Dermis microvascular lymphatic vessel endothelial cell (primary cell): ENCODE results near the gene KRTAP4-9. TPM values are rescaled to one million over a fixed set of nuclear protein-coding genes. Genes with fewer than 3 reads are reported as not detected.
A peak's percentile ranks its signal among the peaks of the same experiment; 100 is the strongest.
"Not testable (repeated sequence)": the region's sequence is repeated elsewhere in the genome, so short reads cannot be mapped to it uniquely, and the experiment has no call there.

Experiments
- DNase-seq, 2 donors: peaks; one replicate each; pipeline versions ENCODE4 v3.0.0 to v3.0.0-alpha.2; 2010; ENCODE audit warnings: low read depth in 2 of 2
- total RNA-seq: library from RNA; depleted of rRNA; stranded (reverse); fragments of >200 nt; gene quantifications from 2 replicates; pipeline ENCODE4 v1.2.1, GENCODE V29; 2014

Gene KRTAP4-9
- total RNA-seq, 1 donor from 2014 or later: not detected

DNA sequence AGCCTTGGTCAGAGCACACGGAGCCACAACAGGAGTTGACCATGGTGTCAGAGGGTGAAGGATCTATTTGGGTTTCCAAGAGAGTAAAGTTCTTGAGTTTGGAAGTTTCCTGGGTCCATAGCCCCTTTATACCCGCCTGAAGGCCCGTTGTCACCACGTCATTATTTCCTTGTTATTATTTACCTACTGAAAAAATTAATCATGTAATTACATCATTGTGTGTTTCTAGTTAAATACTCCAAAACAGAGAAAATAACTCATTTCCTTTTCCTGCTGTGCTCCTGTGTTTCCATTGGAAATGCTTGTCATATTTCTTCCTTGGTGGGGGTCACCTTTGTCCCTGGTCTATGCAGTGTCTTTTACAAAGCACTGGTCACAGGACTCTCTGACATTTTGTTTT is 7.1 kb upstream of the KRTAP4-9 start, which contains the start of gene KRTAP4-8:
Gene KRTAP4-8, minus strand, starts transcription at position 101 of the 400 bp plus-strand sequence. Its CDS starts 58 bp downstream, at position 43.
- no peak for DNase-seq

DNA sequence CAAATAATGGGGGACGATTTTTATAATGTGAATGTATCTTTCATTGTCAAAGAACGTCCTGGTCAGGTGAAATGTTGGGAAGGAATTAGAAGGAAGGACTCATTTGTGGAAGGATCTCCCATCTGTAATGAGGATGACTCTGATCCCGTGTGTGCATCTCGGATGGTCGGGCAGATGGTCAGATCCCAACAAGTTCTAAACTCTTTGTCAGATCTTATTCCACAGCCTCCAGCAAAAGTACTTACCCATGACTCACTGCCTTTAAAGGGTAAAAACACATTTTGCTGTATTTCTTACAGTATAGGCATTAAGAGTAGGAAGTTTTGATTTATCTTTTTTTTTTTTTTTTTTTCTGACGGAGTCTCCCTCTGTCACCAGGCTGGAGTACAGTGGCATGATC is 6.7 kb upstream of the KRTAP4-9 start:
- no peak for DNase-seq

DNA sequence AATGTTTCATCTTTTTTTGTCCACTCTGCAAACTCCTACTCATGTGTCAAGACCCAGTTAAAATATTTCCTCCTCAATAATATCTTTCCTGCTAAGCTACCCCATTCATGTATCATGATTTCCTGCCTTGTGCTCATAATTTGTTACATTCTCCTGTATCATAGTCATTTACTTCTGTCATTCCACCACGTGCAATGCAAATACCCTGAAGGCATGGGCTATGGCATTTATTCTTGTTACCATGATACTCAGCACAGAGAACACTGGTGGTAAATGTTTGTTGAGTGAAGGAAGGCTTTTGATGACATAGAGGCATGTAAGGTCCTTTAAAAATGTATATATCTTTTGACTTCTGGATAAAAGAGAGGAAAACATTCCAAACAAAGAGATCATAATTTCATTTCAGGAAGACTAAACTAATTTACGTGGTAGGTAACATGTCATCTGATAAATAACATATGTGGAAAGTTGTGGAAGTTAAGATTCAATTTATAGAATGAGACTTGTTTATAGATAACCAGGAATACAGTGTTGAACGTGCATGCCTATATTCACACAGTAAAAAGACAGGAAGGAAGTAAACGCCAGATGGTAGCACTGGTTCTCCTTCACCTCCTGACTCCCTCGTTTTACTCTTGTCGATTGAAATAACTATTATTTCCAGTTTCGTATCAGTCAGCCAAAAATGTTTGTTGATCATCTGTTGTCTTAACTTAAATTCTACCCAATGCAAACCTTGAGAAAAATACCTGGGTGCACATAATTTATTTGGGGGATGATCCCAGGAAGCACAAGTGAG is 5.3 kb upstream of the KRTAP4-9 start:
- DNase-seq: peak in 1 of 2 donors; percentile 64

DNA sequence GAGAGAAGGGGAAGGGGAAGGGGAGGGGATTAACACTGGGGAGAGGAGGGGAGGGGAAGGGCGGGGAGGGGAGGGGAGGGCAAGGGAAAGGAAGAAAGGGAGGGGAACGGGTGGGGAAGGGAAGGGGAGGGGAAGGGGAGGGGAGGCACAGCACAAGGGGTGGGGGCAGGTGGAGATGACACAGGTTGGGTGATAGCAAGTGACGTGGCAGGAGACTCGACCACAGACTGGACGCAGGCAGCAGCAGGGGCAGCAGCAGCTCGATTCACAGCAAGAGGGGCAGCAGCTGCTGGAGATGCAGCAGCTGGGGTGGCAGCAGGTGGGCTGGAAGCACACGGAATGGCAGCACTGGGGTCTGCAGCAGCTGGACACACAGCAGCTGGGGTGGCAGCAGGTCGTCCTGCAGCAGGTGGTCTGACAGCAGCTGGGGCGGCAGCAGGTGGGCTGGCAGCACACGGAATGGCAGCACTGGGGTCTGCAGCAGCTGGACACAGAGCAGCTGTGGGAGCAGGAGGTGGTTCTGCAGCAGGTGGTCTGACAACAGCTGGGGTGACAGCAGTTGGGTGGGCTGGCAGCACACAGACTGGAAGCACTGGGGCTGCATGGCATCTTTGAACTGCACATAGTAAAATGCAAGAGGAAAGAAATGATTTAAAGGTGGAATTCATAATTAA is 3.5 kb upstream of the KRTAP4-9 start, which contains the start of gene KRTAP4-16:
Gene KRTAP4-16, minus strand, starts transcription at position 624 of the 674 bp plus-strand sequence. Its CDS starts 0 bp downstream, at position 624.
- DNase-seq: no peak

DNA sequence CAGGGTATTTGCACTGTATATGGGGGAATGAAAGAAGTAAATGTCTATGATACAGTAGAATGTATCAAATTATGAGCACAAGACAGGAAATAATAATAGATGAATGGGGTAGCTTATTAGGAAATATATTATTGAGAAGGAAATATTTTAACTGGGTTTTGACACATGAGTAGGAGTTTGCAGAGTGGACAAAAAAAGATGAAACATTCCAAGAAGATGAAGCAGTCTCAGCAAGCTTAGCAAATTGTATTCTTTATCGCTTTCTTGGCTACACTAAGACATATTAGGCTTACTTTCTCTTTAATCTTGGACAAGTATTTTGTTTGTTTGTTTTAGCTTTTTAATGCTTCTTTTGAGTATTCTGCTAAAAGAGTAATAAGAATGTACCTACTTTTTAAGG is 1.3 kb upstream of the KRTAP4-9 start:
- DNase-seq: no peak

DNA sequence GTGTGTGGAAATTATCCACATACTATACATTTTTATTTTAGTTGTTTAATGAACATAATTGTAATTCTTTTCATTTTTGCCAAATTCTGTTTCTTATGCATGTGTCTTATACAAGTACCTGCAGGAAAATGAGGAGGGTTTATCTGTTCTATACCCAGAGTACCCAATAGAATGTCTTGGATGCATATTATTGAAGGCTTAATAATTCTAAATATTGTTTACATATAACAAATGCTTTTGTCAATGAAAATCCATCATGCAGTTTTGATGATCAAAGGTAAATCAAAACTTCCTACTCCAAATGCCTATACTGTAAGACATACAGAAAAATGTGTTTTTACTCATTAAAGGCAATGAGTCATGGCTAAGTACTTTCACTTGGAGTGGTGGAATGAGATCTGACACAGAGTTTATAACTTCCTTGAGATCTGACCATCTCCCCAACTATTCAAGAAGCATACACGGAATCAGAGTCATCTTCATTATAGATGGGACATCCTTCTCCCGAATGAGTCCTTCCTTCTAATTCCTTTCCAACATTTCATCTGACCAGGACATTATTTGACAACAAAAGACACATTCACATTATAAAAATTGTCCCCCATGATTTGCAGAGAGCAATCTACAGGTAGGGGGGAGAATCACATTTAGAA is 677 bp upstream of the KRTAP4-9 start:
- DNase-seq: not testable (repeated sequence)

DNA sequence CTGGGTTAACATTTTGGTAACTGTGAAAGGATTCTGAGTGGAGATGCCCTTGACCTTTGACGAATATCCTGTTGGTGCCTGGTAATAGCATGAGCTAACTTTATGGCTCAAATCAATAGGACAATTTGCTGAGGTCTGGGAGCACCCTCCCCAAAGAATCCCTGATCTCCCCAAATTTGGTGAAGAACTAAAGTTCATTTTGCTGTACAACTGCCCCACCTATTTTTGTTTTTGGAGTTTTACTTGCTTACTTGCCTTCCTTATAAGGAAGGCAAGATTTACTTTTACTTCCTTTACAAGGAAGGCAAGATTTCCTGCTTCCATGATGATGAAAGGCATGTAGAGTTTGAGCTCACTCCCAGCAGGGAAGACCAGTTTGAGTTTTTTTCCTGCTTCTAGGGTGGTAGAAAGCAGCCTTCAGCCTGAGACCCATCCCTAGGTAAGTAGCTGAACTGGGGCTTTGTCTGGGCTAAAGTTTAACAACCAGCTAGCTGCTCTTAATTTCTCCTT is 2.8 kb downstream of the KRTAP4-9 start:
- DNase-seq: no peak

DNA sequence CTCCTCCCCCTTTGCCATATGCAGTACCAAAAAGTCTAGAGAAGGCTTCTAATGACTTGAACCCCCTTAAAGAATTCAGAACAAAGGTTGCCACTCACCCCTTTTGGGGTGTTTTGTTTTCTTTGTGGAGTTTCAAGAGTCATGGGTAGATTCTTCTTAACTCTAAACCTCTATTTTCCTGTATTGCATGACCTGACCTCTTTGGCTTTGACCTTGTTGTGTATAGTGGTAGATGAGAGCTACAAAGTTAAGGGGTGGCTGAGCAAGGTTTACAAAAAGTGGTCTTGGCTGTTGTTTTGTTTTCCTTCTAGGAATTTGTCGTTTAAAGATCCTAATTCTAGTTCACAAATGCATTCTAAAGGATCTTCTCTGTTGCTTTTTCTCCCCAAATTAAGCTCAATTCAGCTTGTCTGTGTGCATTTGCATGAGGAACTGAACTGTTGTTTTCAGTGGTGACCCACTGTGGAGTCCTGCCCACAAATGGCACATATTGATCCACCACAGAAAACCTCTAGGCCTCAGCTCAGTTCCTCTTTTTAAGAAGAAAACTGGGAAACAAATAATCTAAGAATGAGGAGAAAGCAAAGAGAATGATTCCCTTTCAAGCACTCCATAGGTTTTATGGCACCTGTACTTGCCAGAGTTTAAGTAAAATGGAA is 3.7 kb downstream of the KRTAP4-9 start:
- DNase-seq: not testable (repeated sequence)

DNA sequence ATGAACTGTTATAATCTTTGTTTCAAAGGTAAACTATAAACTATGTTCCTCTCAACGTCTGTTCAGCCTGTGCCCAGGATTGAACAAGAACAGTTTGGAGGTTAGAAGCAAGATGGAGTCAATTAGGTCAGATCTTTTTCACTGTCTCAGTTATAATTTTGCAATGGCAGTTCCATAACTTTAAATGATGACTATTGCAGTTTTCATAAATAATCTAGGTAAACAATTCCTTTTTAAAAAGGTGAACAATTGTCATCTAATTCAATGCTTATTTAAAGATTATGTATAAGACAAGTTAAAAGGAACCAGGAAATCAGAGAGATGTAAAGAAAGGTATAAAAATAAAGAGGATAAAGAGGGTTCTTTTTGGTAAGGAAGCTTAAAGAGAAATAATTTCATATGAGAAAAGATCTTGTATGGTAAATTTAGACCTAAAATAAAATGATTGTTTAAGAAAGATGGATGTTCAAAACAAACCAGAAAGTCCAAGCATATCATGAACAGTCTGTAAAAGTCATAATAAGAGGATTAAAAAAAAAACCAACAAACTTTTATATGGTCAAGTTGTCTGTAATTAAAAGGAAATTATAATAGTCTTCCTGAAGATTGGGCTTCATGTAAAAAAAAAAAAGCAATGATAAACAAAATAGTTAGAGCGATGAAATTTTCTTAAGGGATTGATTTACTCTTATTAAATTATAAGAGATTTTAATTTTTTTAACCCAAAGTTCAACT is 6.1 kb downstream of the KRTAP4-9 start:
- DNase-seq: no peak

DNA sequence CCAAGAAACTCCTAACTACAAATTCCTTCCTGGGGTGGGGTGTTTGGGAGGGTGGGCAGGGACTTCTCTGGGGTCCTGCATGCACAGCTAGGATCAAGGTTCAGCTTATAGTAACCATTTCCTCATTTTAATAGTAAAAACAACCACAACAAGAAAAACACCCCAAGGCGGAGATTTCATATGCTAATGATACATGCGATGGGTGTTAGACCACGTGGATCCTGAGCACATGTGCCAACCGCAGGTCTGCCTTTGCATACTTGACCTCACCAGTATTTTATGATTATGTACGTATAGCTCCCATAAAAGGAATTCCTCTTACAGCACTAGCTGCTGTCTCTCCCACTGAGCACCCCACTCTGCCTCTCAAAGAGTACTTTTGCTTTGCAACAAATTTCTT is 11.1 kb downstream of the KRTAP4-9 start:
- no peak for DNase-seq

DNA sequence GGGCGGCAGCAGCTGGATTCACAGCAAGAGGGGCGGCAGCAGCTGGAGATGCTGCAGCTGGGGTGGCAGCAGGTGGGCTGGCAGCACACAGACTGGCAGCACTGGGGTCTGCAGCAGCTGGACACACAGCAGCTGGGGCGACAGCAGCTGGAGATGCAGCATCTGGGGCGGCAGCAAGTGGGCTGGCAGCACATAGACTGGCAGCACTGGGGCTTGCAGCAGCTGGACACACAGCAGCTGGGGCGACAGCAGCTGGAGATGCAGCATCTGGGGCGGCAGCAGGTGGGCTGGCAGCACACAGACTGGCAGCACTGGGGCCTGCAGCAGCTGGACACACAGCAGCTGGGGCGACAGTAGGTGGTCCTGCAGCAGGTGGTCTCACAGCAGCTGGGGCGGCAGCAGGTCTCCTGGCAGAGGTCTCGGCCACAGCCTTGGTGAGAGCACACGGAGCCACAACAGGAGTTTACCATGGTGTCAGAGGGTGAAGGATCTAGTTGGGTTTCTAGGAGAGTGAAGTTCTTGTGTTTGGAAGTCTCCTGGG is 12.7 kb downstream of the KRTAP4-9 start, which contains the start of gene KRTAP4-11:
Gene KRTAP4-11, minus strand, starts transcription at position 528 of the 541 bp plus-strand sequence. Its CDS starts 58 bp downstream, at position 470.
- DNase-seq: not testable (repeated sequence)

DNA sequence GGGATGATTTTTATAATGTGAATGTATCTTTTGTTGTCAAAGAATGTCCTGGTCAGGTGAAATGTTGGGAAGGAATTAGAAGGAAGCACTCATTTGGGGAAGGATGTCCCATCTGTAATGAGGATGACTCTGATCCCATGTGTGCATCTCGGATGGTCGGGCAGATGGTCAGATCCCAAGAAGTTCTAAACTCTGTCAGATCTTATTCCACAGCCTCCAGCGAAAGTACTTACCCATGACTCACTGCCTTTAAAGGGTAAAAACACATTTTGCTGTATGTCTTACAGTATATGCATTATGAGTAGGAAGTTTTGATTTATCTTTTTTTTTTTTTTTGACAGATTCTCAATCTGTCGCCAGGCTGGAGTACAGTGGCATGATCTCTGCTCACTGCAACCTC is 13.5 kb downstream of the KRTAP4-9 start:
- DNase-seq: no peak

DNA sequence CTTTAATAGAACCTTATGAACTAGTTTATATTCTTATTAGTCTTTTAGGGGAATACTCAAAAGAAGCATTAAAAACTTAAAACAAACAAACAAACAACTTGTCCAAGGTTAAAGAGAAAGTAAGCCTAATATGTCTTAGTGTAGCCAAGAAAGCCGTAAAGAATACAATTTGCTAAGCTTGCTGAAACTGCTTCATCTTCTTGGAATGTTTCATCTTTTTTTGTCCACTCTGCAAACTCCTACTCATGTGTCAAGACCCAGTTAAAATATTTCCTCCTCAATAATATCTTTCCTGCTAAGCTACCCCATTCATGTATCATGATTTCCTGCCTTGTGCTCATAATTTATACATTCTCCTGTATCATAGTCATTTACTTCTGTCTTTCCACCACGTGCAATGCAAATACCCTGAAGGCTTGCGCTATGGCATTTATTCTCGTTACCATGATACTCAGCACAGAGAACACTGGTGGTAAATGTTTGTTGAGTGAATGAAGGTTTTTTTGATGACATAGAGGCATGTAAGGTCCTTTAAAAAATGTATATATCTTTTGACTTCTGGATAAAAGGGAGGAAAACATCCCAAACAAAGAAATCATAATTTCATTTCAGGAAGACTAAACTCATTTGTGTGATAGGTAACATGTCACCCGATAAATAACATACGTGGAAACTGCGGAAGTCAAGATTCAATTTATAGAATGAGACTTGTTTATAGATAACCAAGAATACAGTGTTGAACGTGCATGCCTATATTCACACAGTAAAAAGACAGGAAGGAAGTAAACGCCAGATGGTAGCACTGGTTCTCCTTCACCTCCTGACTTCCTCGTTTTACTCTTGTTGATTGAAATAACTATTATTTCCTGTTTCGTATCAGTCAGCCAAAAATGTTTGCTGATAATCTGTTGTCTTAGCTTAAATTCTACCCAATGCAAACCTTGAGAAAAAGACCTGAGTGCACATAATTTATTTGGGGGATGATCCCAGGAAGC is 14.8 kb downstream of the KRTAP4-9 start:
- DNase-seq: peak; percentile 36 to 72

DNA sequence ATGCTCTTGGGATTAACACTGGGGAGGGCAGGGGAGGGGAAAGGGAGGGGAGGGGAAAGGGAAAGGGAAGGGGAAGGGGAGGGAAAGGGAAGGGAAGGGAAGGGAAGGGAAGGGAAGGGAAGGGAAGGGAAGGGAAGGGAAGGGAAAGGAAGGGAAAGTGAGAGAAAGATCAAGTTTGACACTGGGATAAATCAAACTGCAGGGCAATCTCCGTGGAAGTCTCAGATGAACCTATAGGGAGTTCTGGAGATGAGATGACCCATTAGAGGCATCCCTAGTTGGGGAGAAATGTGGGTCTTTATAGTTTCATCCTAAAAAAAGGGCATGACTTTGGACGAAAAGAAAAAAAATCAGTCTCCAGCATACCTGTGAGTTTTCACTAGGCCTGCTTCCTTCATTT is 16.6 kb downstream of the KRTAP4-9 start:
- DNase-seq: no peak

DNA sequence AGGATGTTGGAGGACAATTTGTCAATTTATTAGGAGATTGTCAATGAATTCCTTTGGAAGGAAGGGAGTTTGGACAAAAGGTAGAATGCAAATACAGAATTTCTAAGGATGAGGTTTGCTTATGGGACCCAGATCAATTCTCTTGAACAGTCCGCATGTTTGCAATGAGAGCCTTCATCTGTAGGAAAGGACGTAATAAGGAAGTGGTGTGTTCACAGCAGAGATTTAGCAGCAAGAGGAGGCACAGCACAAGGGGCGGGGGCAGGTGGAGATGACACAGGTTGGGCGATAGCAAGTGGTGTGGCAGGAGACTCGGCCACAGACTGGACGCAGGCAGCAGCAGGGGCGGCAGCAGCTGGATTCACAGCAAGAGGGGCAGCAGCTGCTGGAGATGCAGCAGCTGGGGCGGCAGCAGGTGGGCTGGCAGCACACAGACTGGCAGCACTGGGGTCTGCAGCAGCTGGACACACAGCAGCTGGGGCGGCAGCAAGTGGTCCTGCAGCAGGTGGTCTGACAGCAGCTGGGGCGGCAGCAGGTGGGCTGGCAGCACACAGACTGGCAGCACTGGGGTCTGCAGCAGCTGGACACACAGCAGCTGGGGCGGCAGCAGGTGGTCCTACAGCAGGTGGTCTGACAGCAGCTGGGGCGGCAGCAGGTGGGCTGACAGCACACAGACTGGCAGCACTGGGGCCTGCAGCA is 18.3 kb downstream of the KRTAP4-9 start:
- not testable (repeated sequence) for DNase-seq

DNA sequence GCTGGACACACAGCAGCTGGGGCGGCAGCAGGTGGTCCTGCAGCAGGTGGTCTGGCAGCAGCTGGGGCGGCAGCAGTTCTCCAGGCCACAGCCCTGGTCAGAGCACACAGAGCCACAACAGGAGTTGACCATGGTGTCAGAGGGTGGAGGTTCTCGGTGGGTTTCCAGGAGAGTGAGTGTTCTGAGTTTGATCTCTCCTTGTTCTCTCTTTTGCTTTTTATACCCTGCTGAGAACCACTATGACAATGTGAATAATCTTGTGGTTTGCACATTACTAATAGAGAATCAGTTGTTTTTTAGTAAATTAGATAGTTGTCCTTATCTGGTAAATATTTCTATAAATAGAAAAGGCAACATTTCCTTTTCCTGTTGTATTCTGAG is 18.8 kb downstream of the KRTAP4-9 start, which contains the start of gene KRTAP4-12:
Gene KRTAP4-12, minus strand, starts transcription at position 192 of the 381 bp plus-strand sequence. Its CDS starts 60 bp downstream, at position 132.
- DNase-seq: not testable (repeated sequence)

DNA sequence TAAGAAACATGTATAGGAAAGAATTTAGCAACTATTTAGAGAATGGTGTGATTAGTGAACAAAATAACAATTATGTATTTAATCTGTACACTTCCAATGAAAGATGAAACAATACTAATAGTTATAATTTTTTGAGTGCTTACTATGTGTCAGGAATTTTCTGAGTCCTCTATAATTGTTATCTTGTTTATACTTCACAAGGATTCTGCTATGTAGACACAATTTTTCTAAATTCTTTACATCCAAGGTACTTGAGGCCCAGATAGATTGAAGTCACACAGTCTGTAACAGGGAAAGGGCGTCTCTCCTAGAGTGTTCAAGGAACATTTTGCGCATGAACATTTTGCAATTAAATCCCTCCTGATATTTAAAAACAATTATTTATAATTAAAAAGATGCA is 19.9 kb downstream of the KRTAP4-9 start:
- no peak for DNase-seq

DNA sequence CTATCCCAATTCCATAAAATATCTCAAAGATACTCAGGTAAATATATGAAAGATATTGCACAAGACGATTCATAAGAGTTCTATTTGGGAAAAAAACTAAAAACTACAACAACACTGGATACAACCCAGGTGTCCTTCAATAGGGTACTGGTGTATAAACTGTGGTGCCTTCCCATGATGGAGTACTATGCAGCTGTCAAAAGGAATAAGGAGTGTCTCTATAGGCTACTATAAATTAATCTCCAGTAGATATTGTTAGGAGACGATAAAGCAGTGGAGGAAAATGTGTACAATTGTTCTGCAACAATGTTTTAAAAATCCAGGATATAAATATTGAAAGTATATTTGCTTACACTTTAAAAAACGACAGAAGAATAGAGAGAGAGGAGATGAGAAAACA is 21.2 kb downstream of the KRTAP4-9 start:
- no peak for DNase-seq
